ENCODE data around the gene DRGX. TPM values are rescaled to one million over a fixed set of nuclear protein-coding genes. Genes with fewer than 3 reads are reported as not detected.

The DRGX gene
- total and polyA plus RNA-seq, 4 donors: 3.4 to 67.8 (median 40.3) TPM

DNA sequence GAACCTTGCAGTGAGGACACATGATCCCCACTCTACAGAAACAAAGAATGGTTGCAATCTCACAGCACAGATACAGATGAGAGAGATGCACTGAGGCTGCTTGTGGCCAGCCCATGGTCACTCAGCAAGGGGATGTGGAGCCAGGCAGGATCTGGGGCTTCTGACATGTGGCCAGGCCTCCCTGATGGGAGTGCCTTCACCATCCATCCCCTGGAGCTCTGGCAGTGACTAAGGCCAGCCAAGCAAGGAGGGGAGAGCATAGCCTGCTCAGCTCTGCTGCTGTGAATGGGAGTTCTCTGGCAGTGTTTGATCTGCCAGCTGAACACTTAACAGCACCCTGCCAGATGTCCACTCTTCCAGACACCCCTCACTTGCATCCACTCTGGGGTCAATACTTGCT lies 77.1 kb downstream of the DRGX start:
- Histone ChIP-seq H3K4me3 (ENCODE audit: low read depth, low read length) (no peak overlapping the region), H3K36me3 (ENCODE audit: control insufficient read depth, insufficient read depth, low read length) (no peaks in the 10 kb centered on the region), H3K27me3 (ENCODE audit: control insufficient read depth, insufficient read depth, low read length) (no peaks in the 10 kb centered on the region), H3K9me3 (ENCODE audit: control insufficient read depth, insufficient read depth, low read length) (no peaks in the 10 kb centered on the region), H3K4me1 (ENCODE audit: control insufficient read depth, insufficient read depth, low read length) (peaks cover 3% of the 10 kb centered on the region), H3K27ac (ENCODE audit: low read depth, low read length) (no peak overlapping the region)
- no peak for DNase-seq (ENCODE audit: low read depth in 4 of 6, low spot score in 6 of 6)

DNA sequence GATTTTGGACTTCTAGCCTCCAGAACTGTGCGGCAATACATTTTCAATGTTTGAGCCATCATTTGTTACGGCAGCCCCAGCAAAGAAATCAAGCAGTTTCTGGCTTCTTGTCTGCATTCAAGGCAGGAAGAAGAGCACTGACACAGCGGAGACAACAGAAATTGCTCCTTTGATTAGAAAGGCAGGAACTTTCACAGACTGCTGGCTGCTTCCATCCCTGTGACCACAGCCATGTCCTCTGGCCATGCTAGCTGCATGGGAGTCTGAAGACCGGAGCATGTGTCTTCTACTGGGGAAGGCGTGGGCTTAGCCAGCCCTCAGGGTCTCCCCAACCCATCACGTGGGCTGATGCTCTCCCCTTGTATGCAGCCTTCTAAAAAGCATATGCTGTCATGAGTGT lies 77.9 kb downstream of the DRGX start:
- Histone ChIP-seq H3K36me3 (ENCODE audit: control insufficient read depth, insufficient read depth, low read length) (no peaks in the 10 kb centered on the region), H3K4me3 (ENCODE audit: low read depth, low read length) (no peak overlapping the region), H3K9me3 (ENCODE audit: control insufficient read depth, insufficient read depth, low read length) (no peaks in the 10 kb centered on the region), H3K27me3 (ENCODE audit: control insufficient read depth, insufficient read depth, low read length) (no peaks in the 10 kb centered on the region), H3K4me1 (ENCODE audit: control insufficient read depth, insufficient read depth, low read length) (peaks cover 3% of the 10 kb centered on the region), H3K27ac (ENCODE audit: low read depth, low read length) (no peak overlapping the region)
- 90% methylated on average over 6 of the region's 6 CpGs for WGBS (ENCODE audit: insufficient coverage)
- DNase-seq (ENCODE audit: low read depth in 4 of 6, low spot score in 6 of 6): no peak

- H3K9me3 ChIP-seq (ENCODE audit: control insufficient read depth, insufficient read depth, low read length): no peaks in the 10 kb centered on the region
- no peak overlapping the region for H3K4me3 ChIP-seq (ENCODE audit: low read depth, low read length)
- H3K27ac ChIP-seq (ENCODE audit: low read depth, low read length): no peak overlapping the region
- H3K36me3 ChIP-seq (ENCODE audit: control insufficient read depth, insufficient read depth, low read length): no peaks in the 10 kb centered on the region
- DNase-seq (ENCODE audit: low read depth in 4 of 6, low spot score in 6 of 6): no peak
- WGBS (ENCODE audit: insufficient coverage): no CpG with 5 or more reads among the region's 5 CpGs
- H3K27me3 ChIP-seq (ENCODE audit: control insufficient read depth, insufficient read depth, low read length): no peaks in the 10 kb centered on the region
- peaks cover 3% of the 10 kb centered on the region for H3K4me1 ChIP-seq (ENCODE audit: control insufficient read depth, insufficient read depth, low read length)
Measured at GRCh38 chr10:49314806-49315205, 81.1 kb downstream of the DRGX start.

Other genes with a start within 250 kb of the DRGX start
- gene TMEM273, start 207.7 kb downstream of the DRGX start, total RNA-seq: 10 to 100 TPM in 1 of 2 donors, 1 to 10 TPM in 1; 8.5 to 10.9 TPM
- 1 to 10 TPM; 3.5 to 4.8 TPM for gene TMEM273, start 207.7 kb downstream of the DRGX start, polyA plus RNA-seq (ENCODE audit: insufficient read length in 2 of 2)
- gene C10orf71, start 96.9 kb downstream of the DRGX start, total RNA-seq: under 1 TPM; under 0.01 to 0.06 TPM
- under 1 TPM in 1 of 2 donors, not detected in 1; 0.27 TPM for gene C10orf71, start 96.9 kb downstream of the DRGX start, polyA plus RNA-seq (ENCODE audit: insufficient read length in 2 of 2)
- gene ERCC6, start 143.0 kb upstream of the DRGX start, total RNA-seq: 10 to 100 TPM; 15.7 to 22.6 TPM
- gene ERCC6, start 143.0 kb upstream of the DRGX start, polyA plus RNA-seq (ENCODE audit: insufficient read length in 2 of 2): 10 to 100 TPM; 10.9 to 13.6 TPM
- gene SLC18A3, start 214.2 kb upstream of the DRGX start, total RNA-seq: 1 to 10 TPM; 1.9 to 5.2 TPM
- gene SLC18A3, start 214.2 kb upstream of the DRGX start, polyA plus RNA-seq (ENCODE audit: insufficient read length in 2 of 2): 10 to 100 TPM; 17.0 to 19.9 TPM
- gene CHAT, start 217.9 kb upstream of the DRGX start, total RNA-seq: 1 to 10 TPM in 1 of 2 donors, under 1 TPM in 1; 0.61 to 2.9 TPM
- gene CHAT, start 217.9 kb upstream of the DRGX start, polyA plus RNA-seq (ENCODE audit: insufficient read length in 2 of 2): 1 to 10 TPM; 1.6 to 1.8 TPM